GM20000 (cell line): Measurements from ENCODE around the gene MAVS.
"Not testable (repeated sequence)": the region's sequence is repeated elsewhere in the genome, so short reads cannot be mapped to it uniquely, and the experiment has no call there.

ENCODE experiments used
- DNase-seq: peaks from one replicate; pipeline ENCODE4 v3.0.0; 2012; ENCODE audit warnings: low spot score
- TF ChIP-seq, protein P1 (sequence below): IDR thresholded peaks from 2 replicates; pipeline ENCODE4 v1.5.1; 2012; ENCODE audit warnings: mild to moderate bottlenecking, control low read depth; ENCODE audit errors: extremely low read depth, missing control alignments

Gene MAVS

DNA sequence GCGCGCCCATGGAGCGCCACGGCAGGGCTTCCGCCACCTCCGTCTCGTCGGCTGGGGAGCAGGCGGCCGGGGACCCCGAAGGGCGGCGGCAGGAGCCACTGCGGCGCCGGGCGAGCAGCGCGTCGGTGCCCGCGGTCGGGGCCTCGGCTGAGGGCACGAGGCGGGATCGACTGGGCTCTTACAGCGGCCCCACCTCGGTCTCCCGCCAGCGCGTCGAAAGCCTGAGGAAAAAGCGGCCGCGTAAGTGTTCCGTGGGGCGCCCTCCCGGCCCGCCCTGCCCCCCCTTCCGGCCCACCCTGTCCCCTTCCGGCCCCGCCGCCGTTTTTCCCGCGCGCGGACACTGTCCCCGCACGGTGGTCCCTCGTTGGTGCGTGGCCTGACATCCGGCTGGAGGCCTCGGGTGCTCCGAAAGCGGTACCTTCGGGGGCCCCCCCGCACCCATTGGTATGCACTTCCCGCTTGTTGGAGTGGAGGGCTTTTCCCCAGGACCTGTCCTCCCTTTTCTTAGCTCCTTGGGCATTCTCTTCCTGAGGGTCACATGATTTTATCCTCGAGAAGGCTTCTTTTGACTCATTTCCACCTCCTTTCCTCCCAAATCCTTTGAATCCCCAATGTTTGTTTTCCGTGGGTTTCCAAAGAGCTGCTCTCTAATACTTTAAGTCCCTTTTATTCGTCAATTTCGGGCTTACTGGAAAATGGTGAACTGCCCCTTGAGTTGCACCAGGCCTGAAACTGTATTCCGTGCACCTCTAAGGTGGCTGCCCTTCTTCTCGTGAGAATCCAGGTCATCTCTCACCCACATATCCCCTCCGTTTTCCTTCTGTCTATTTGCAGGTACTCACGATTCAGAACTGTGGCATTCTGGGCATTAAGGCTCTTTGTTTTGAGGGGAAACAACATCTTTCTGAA is 43.1 kb downstream of the MAVS start:
- DNase-seq = peak; percentile 62

DNA sequence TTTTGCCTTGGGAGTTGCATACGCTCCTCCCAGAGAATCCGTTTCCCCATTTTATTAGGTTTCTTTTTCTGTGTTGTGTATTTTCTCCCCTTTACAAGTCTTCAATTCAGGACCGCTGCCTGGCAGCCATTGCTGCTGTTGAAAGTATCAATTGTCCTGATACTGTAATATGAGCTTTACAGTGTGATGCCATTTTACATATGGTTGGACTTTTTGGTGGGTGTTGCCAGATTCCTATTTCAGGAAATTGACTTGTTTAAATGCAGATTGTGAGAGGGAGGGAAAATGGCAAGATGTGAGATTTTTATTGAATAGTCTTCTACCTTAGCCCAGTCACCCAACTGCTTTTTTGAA is 43.7 kb downstream of the MAVS start:
- DNase-seq = no peak
- TF ChIP-seq, protein P1, sequence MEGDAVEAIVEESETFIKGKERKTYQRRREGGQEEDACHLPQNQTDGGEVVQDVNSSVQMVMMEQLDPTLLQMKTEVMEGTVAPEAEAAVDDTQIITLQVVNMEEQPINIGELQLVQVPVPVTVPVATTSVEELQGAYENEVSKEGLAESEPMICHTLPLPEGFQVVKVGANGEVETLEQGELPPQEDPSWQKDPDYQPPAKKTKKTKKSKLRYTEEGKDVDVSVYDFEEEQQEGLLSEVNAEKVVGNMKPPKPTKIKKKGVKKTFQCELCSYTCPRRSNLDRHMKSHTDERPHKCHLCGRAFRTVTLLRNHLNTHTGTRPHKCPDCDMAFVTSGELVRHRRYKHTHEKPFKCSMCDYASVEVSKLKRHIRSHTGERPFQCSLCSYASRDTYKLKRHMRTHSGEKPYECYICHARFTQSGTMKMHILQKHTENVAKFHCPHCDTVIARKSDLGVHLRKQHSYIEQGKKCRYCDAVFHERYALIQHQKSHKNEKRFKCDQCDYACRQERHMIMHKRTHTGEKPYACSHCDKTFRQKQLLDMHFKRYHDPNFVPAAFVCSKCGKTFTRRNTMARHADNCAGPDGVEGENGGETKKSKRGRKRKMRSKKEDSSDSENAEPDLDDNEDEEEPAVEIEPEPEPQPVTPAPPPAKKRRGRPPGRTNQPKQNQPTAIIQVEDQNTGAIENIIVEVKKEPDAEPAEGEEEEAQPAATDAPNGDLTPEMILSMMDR = no peak

More for the DNA sequence above, 43.1 kb downstream of the MAVS start:
- TF ChIP-seq, protein P1 = no peak

DNA sequence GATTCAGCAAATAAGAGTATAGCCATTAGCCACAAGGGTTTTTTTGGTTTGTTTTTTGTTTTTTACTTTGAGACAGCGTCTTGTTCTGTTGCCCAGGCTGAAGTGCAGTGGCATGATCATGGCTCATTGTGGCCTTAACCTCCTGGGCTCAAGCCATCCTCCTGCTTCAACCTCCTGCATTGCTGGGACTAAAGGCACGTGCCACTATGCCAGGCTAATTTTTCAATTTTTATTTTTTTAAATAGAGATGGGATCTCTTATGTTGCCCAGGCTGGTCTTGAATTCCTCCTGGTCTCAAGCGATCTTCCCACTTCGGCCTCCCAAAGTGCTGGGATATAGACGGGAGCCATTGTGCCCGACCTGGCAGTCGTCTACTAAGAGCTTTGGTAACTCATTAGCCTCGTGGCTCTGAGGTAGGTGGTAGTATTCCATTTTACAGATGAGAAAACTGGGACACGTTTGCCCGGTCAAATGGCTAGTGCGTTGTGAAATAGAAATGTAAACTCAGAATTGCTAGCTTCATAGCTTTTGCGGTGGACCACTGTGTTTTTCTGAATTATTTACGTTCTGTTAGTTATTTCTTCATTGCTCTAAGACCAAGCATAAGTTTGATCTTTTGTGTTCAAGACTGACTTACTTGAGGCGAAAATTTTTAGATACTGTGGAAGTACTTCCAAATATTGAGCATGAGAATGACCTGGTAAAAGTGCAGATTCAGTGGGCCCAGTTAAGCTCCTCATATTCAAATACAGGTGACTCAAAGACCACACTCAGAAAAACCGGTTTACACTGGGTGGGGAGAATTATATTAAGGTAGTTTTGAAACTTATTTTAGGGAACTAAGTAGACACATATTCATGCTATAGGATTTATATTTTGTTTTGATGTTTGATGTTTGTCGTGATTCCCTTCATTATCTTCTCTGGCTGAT is 44.6 kb downstream of the MAVS start:
- DNase-seq = no peak
- TF ChIP-seq, protein P1 = no peak

DNA sequence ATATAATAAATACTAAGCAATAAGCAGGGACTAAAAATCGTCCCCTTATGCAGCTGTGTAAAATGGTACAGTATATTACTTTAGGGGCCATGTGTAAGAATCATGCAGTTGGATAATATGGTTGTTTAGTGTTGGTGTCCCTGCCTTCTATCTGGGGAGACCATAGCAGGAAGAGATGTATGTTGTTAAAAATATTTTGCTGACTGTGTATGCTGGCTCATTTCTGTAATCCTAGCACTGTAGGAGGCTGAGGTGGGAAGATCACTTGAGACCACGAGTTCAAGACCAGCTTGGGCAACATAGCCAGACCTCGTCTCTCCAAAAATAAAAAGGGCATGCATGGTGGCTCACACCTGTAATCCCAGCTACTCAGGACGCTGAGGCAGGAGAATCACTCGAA is 48.2 kb downstream of the MAVS start:
- TF ChIP-seq, protein P1 = no peak

DNA sequence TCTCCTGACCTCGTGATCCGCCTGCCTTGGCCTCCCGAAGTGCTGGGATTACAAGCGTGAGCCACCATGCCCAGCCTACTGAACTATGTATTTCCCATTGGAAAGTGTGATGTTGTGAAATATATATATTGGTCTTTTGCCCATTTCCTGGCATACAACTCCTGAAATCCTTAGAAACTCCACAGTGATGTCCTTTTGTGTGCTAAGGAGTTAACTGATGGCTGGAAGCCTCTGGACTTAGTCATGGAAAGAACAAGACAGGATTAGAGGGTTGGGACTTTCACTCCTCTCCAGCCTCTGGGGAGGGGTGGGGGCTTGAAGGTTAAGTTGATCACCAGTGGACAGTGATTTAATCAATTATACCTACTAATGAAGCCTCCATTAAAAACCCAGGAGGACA is 49.7 kb downstream of the MAVS start:
- TF ChIP-seq, protein P1 = no peak
- no peak for DNase-seq

More for the DNA sequence above, 48.2 kb downstream of the MAVS start:
- no peak for DNase-seq

DNA sequence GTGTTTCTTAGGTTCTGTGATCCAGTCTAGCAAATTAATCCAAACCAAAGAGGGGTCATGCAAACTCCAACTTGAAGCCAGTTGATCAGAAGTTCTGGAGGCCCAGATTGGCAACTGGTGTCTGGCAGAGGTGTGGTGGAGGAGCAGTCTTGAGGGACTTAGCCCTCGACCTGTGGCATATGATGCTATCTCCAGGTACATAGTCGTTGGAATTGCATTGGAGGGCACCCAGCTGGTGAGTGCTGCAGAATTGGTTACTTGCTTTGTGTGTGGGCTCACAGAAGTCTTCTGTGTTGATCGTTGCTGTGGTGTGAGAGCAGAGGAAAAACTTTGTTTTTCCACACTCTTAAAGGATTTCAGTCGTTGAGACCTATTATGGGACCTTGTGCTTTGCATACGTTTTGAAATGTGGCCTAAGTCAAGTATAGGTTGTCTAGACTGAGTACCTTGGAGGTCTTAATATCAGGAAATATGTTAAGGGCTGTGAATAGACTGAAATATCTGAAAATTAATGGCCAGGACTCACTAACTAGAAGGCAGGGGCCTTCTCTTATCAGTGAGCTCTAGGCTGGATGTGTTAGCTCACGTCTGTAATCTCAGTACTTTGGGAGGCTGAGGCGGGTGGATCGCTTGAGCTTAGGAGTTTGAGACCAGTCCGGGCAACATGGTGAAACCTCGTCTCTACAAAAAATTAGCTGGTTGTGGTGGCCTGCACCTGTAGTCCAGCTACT is 50.4 kb downstream of the MAVS start:
- TF ChIP-seq, protein P1 = no peak
- DNase-seq = no peak

DNA sequence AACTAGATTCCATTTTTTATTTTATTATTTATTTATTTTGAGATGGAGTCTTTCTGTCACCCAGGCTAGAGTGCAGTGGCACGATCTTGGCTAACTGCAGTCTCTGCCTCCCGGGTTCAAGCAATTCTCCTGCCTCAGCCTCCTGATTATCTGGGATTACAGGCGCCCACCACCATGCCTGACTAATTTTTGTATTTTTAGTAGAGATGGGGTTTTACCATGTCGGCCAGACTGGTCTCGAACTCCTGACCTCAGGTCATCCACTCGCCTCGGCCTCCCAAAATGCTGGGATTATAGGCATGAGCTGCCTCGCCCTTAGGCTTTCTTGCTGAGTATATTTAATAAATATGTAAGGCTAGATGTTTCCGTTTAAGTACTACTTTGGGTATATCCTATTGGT is 51.5 kb downstream of the MAVS start:
- DNase-seq = not testable (repeated sequence)
